NAMALWA (cell line): ENCODE measurements around the gene ADARB2.
"Not testable (repeated sequence)": the region's sequence is repeated elsewhere in the genome, so short reads cannot be mapped to it uniquely, and the experiment has no call there.

Experiments
- DNase-seq: peaks from one replicate; pipeline ENCODE4 v3.0.0-alpha.2; 2015; ENCODE audit warnings: low spot score

ADARB2 gene

DNA sequence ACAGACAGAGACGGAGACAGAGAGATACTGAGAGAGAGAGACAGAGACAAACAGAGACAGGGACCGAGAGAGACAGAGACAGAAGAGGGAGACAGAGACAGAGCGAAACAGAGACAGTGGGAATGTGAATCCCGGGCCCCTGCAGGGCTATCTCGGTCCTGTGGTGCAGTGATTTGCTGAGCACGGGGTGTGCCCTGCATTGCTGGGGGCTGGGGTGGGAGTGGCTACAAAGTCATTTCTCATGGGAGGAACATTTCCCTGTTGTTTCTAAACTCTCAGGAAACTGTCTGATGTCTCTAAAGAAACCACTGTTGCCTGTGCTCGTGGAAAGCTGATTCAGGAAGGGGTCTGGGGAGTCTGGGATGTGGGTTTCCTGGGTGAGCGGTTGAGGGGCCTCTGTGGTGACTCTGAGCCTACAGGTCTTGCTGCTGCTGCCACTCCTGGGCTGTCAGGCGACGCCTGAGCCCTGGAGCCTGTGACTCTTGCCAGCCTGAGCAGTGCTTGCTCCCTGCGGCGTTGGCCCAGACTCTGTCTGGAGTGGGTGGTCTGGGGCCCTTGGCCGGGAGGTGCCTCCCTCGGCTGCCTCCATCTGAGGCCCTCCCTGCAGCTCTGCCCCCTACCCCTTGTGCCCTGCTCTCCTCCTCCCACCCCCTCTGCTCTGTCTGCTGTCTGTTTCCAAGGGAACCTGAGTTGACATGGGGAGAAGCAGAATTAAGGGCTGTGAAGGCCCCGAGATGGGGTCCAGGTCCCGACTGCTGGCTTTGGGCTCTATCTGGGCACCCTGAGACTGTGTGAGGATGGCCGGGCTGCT, 389.2 kb downstream of the ADARB2 start:
- no peak for DNase-seq

DNA sequence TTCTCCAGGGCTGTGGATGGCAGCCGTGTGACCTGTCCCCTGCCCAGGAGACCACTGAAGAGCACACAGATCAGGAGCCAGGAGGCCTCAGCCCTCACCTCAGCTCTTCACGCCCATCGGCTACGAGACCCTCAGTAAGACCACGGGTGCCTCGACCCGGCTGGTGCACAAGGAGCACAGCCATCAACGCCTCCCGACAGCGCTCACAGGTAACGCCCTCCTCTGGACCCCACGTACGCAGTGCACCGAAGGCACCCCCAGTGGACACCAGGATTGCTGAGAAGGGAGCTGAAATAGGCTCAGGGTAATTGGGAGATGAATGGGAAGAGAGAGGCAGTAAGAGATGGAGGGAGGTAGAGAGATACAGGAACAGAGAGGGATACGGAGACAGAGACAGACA, 389.8 kb downstream of the ADARB2 start:
- DNase-seq, result no peak

DNA sequence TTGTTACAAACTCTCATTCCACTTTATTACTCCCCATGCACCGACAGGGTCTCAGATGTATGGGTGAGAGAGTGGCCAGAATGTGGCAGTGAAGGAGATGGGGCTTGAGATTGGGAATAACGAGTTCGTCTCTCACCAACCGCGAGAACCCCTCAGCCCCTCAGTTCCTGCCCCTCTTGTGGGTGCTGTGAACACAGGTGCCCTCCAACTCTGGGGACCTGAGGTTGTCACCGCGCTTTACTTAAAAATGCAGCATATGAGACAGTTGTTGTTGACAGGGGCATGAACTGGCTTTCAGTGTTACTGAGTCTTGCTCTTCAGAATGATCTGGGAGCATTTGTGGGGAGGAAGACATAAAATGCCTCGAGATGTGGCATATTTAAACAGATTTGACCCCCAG, 391.1 kb downstream of the ADARB2 start:
- no peak for DNase-seq

DNA sequence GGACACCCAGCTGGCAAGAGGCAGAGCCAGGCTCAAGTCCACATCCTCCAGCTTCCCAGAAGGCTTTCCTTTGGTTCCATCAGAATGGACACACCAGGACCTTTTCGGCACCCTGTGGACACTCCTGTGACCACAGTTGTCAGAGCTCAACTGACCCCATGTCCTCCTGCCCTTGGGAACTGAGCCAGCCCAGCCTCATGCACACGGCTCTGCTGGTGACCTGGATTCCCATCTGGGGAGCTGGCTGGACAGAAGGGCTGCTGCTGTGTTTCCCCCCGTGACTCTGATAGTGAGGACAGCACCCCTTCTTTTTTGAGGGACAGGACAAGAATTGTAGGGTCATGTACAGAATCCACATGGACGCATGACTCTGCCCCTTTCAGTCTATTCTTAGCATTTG, 392.0 kb downstream of the ADARB2 start:
- no peak for DNase-seq

DNA sequence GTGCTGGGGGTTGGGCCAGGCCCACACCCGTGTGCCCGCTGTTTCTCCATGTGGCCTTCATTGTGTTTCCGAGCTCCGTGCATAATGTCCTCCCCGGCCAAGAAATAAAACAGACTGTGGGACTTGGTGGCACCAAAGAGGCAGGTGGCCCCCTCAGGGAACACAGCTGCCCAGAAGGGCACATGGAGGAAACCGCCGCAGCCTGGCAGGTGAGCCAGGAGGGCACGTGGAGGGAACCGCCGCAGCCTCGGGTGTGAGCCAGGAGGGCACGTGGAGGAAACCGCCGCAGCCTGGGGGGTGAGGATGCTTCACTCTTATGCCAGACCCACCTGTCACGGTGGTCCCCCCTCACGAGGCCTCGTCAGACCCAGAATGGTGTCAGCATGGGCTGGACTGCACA, 392.5 kb downstream of the ADARB2 start:
- no peak for DNase-seq

DNA sequence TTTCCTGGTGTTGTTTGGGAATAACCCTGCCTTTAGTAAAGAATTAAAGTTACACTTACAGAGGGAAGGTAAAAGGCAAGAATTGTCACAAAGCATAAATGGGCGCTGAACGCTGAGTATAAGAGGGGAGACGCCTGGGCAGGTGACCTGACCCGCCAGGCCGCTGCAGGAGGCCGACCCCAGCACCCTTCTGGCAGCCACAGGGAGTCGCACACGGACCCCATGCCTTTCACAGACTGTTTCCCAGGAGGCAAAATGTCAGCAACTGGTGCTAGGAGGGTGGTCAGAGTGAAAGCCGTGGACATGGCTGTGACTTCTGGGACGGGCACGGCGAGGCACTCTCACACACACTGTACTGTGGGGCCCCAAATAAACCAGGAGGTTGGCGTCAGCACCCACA, 392.9 kb downstream of the ADARB2 start:
- DNase-seq, result no peak

DNA sequence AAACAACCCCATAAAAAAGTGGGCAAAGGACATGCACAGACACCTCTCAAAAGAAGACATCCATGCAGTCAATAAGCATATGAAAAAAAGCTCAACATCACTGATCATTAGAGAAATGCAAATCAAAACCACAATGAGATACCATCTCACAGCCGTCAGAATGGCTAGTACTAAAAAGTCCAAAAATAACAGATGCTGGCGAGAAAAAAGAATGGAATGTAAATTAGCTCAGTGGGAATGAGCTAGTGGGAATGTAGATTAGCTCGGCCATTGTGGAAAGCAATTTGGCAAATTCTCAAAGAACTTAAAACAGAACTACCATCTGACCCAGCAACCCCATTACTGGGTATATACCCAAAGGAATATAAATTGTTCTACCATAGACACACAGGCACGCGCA, 394.1 kb downstream of the ADARB2 start:
- DNase-seq, result no peak

DNA sequence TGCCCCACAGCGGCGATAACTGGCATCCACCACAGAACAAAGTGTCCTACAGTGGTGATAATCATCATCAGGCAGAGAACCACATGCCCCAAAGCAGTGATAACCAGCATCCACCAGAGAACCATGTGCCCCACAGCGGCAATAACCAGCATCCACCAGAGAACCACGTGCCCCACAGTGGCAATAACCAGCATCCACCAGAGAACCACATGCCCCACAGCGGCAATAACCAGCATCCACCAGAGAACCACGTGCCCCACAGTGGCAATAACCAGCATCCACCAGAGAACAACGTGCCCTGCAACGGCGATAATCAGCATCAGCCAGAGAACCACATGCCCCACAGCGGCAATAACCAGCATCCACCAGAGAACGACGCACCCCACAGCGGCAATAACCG, 396.3 kb downstream of the ADARB2 start:
- not testable (repeated sequence) for DNase-seq

DNA sequence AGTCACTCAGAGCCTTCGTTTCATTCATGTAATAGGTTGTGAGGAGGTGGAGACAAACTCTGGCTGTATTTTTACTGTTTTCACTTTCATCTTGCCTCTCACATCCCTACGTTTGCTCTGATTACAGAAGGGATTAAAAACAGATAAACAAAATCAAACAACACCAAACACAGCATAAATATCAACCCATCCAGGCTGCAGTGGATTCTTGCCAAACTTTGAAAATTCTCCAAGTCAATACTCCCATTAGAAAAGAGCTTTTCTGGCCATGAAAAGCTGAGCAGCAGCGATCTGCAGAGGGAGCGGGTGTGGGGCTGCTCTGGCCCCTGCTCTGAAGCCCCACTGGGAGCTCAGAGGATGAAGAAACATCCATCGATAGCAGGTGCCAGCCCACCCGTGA, 397.9 kb downstream of the ADARB2 start:
- no peak for DNase-seq

DNA sequence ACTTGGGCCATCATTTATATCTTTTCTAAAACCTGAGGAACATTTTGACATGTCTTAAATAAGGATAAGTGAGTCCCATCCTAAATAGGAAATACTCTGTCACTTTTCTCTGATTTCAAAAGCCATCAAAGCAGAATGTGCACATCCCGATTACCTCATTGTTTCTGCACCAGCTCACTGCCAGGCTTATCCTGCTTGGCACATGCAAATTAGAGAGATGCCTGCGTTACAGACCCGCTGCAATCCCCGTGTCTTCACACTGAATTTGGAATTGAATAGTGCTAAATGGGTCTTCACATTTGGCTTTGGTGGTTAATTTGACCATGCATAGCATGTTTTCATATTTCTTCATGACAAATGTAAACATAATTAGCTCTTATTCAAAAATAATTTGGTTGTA, 401.7 kb downstream of the ADARB2 start:
- DNase-seq, result no peak

DNA sequence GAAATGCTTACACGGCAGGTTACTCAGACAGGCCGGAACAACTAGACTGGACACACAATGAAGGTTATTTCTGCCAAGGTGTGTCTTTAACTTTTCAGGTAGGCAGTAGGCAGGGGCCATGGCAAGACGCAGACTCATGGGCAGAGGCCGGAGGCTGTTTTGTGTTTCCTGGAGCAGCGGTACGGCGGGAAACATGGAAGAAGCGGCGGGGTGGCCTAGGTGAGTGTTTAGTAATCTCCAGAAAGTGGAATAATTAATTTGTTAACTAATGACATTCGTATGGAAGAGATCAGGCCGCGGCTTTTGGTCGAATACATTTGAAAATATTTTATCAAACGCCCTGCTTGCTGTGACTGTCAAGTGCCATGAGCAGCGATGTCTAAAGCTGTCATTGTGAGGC, 403.3 kb downstream of the ADARB2 start:
- no peak for DNase-seq

DNA sequence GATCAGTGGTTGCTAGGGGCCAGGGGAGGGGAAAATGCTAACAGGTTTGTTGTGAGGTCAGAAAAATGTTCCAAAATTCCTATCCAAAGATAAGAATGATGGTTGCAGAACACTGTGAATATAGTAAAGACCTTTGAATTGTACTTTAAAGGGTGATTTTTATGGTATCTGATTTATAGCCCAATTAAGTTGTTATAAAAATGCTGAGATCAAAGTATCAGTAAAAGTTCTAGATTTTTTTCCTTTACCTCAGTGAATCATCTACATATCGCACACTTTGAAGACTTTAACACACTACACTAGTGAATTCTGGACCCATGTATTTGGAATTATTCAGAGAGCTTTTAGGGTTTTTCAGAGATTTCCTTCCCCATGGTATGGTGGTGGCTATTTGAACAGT, 405.8 kb downstream of the ADARB2 start:
- DNase-seq, result no peak

DNA sequence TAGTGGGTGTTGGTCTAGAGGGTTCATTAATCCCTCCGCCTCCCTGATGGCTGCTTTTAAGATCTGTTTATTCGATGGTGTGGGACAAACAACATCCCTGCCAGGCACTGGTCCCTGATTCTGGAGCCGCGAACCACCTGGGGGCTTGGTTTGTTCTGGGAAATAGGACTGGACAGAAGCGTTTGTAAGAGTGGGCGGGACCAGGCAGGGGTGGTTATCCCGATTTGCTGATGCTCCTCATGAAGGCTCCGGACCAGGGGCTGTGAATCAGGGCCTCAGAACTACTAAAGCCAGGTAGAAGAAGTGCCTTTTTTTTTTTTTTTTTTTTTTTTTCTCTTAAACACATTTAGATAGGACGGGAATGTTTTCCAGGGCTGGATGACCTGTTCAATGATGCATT, 407.7 kb downstream of the ADARB2 start:
- no peak for DNase-seq

DNA sequence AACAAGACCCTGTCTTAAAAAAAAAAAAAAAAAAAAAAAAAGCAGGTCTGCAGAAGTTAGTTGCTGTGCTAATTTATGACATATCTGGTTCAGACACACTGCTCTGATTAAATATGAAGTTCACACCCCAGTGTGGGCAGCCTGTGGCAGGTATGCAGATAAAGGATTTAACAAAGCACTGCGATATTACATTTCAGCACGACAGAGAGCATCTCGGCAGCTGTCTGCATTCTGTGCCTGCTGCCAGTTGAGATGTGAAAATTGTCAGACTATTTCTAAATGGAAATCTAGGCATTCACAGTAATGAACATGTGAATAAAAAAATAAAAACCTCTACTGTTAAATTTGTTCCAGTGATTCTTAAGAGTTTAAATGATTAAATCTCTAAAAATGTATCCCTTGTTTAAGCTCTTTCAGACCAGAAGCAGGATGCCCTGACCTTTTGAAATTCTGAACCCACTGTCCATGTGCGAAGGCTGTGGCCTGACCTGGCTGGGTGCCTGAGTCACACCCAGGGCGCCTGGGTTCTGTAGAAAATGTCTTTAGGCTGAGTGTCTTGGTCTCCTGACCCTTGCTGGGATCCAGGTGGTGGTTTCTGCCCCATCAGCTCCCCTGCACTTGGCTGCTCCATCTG, 408.2 kb downstream of the ADARB2 start:
- no peak for DNase-seq

DNA sequence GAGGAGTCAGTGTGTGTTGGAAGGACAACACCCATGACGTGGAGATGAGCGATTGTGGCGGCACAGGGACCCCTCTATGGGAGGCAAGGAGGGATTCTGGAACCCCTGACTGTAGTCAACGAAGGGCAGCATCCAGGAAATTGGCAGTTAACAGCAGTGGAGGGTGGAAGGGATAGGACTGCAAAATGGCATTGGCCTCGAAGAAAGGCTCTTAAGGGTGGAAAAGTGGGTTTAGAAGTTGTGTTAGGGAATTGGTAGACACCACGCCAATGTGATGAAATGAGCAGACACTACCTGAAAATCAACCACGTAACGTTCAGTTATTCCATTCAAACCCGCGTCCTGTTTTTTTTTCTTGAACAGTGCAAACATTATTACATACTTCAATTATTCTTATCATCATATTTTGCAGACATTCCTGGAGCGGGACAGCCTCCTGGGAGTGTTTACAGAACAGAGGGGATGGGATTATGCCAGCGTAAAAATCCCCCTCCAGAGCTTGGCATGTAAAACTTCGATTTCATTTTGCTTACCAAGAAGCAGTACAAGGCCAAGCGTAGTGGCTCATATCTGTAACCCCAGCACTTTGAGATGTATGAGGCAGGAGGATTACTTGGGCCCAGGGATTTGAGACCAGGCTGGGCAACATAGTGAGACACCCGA, 409.0 kb downstream of the ADARB2 start:
- DNase-seq, result no peak

DNA sequence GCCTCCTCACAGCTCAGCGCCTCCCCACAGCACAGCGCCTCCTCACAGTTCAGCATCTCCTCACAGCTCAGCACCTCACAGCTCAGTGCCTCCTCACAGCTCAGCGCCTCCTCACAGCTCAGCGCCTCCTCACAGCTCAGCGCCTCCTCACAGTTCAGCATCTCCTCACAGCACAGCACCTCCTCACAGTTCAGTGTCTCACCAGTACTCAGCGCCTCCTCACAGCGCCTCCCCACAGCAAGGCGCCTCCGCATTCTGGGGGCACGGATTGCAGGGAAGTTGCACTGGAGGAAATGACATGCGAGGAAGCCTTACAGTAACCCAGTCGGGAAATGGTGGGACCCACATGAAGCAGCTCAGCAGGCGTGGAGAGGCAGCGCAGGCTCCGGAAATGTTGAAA, 409.6 kb downstream of the ADARB2 start:
- no peak for DNase-seq

DNA sequence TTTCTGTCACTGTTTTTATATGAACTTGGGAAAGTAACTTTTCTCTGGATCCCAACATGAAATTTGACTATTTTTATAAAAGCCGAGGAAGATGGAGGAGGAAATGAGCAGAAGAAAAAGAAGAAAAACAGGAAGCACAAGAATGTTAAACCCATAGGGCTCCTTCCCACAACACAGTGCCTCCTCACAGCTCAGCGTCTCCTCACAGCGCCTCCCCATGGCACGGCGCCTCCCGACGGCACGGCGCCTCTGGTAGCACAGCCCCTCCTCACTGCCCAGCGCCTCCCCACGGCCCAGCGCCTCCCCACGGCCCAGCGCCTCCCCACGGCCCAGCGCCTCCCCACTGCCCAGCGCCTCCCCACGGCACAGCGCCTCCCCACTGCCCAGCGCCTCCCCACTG, 410.8 kb downstream of the ADARB2 start:
- DNase-seq, result not testable (repeated sequence)

DNA sequence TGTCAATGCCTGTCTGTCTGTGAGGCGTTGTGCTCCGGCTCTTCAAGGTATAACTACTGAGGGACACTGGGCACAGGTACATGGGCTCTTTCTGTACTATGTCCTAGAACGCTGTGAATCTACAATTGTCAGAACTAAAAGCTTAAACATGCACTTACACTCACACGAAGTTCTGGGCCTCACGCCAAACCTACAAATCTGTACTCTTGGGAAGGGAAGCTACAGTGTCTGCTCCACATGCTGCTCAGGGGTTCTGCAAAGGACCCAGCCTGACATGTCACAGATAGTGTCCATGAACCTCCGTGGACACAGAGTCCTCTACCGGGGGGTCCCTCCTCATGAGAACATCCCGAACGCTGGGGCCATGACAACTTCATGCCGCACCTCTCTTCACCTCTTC, 412.4 kb downstream of the ADARB2 start:
- DNase-seq, result no peak

DNA sequence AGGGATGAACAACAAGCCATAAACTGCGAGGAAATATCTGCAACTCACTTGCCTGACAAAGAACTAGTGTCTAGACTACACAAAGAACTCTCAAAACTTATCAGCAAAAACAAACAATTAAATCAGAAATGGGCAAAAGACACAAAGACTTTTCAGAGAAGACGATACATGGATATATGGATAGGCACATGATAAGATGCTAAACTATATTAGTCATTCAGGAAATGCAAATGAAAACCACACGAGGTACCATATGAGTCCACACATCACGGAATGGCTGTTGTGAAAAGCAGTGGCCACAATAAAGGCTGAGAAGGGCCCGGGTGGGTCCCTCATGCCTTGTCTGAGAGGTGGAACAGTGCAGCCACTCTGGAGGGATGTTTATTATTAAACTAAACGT, 413.4 kb downstream of the ADARB2 start:
- DNase-seq, result no peak

DNA sequence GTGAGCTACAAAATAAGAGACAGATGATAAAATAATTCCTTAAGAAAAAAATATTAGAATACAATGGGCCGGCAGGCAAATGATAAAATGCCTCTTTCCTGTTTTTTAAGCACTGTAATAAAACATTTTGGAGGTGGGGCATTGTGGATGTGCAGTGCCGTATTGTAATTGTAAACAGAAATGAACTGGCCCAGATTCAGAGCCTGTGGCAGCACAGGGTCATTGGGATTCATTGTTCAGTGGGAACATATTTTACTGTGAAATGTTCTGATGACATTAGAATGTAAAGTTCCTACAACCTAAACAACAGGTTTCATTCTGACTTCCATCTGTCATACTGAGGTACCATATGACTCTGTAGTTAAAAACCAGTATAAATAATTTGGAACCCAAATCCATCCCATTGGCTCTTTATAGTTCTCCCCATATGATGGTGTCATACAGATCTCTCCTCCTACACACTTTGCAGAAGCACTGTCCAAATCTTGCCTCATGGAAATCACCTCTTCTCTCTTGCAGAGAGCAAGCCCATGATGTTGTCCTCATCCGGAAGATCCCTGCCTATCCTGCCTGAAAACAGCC, 416.5 kb downstream of the ADARB2 start:
- DNase-seq, result no peak

DNA sequence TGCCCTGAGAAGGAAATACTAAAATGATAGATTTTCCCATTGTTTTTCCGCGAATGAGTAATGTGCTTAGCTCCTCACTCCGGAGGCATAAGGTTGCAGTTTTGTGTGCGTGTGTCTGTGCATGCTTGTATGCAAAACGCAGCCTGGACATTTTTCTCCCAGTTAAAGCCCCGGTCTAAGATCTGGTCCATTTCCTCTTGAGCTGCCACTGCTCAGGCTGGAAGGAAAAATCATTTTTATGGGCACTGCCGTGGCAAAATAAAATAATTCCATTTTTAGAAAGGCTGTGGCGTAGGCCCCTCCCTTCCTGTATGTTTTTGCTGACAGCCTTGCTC, 420.5 kb downstream of the ADARB2 start:
- DNase-seq, result no peak

DNA sequence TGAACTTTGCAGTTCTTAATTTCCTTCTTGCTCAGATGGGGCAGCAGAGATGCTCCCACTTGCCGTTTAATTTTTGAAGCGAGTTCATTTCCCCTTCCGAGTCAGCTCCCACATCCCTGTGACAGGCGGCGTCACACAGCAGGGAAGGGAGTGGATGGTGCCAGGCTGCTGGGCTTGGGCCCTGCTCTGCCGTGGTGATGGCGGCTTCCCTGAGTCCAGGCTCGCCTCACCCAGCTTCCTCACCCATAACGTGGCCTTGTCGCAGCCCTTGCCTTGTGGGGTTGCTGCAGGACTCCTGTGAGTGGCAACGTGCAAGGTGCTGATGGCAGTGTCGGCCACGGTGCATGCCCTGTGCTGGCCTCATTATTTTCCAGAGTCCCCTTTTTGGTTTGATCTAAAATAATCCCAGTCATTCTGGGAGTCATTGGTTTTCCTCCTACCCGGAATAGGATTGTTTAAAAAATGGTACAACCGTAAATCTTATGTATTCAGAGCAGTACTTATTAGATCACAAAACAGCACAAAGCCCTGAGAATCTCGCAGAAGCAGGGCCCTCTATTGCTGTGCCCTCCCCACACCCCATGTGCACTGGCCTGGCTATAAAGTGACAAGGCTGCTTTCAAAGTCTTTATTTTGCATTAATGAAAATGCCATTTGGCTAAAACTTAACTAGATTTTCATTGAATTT, 421.1 kb downstream of the ADARB2 start:
- no peak for DNase-seq

DNA sequence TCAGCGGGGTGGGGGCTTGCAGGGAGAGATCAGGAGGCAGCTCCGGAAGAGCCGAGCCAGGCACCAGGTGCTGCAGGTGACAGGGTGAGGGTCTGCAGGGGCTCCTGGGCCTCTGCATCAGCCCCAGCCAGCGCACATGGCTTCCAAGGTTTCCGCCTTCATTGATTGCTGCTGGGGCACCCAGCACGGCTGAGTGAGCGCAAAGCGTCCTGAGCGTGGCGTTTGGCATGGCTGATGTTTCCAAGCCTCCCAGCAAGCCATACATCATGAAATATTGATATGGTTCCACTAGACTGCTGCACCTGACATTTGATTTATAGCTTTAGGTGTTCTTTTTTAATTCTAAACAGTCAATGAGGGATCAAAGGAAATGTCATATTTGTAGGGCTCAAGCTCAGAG, 422.1 kb downstream of the ADARB2 start:
- no peak for DNase-seq
